Esophagus muscularis mucosa (tissue), 4 donors: ENCODE results near the gene PSMD13. TPM values are rescaled to one million over a fixed set of nuclear protein-coding genes. Genes with fewer than 3 reads are reported as not detected.
A peak's percentile ranks its signal among the peaks of the same experiment; 100 is the strongest.

Experiments used
- DNase-seq: peaks from one replicate; pipeline ENCODE4 v3.0.0-alpha.2; 2017; ENCODE audit errors: extremely low spot score
- H3K27ac ChIP-seq, 4 donors: fragments of 200-600 bp; sonication (generic); replicated peaks in 1 of 4; 1 replicate in 3 of 4; 2 replicates in 1 of 4; pipeline ENCODE4 v1.5.1; 2016 to 2019; ENCODE audit warnings: mild to moderate bottlenecking in 1 of 4
- H3K27me3 ChIP-seq, 4 donors: fragments of 200-600 bp; sonication (generic); one replicate each; pipeline versions ENCODE4 v1.5.1 to v1.6.0; 2016 to 2019
- H3K36me3 ChIP-seq, 4 donors: fragments of 200-600 bp; sonication (generic); one replicate each; pipeline ENCODE4 v1.5.1; 2016 to 2019
- H3K4me1 ChIP-seq, 4 donors: fragments of 200-600 bp; sonication (generic); one replicate each; pipeline ENCODE4 v1.5.1; 2016 to 2019
- H3K4me3 ChIP-seq, 4 donors: fragments of 200-600 bp; sonication (generic); 1 replicate in 2 of 4; 2 replicates in 2 of 4; pipeline ENCODE4 v1.5.1; 2016 to 2019; ENCODE audit warnings: mild to moderate bottlenecking in 4 of 4, moderate library complexity in 1 of 4
- H3K9me3 ChIP-seq, 4 donors: fragments of 200-600 bp; sonication (generic); 1 replicate in 3 of 4; 2 replicates in 1 of 4; pipeline ENCODE4 v1.5.1; 2016 to 2019
- CTCF ChIP-seq, 3 experiments: fragments of 200-600 bp in 2 of 3; fragments of 450-650 bp in 1 of 3; sonication (generic) in 2 of 3; IDR thresholded peaks; one replicate each; pipeline ENCODE4 v1.5.1; 2017 to 2019; ENCODE audit warnings: antibody characterized with exemption in 3 of 3, mild to moderate bottlenecking in 2 of 3, moderate library complexity in 1 of 3
- EP300 ChIP-seq: sonication (generic); formaldehyde crosslinking; IDR thresholded peaks from one replicate; pipeline ENCODE4 v1.6.1; 2017; ENCODE audit warnings: antibody characterized with exemption
- POLR2A ChIP-seq: fragments of 450-650 bp; IDR thresholded peaks from one replicate; pipeline ENCODE4 v1.6.1; 2017; ENCODE audit warnings: antibody characterized with exemption, moderate library complexity, mild to moderate bottlenecking, low read depth
- POLR2AphosphoS5 ChIP-seq, 2 donors: sonication (generic); formaldehyde crosslinking; IDR thresholded peaks; one replicate each; pipeline ENCODE4 v1.6.1; 2017; ENCODE audit warnings: antibody characterized with exemption in 2 of 2
- WGBS: methylation state at CpG from one replicate; pipeline ENCODE4 v1.1.5; 2018; 5-methylcytosine and 5-hydroxymethylcytosine counted together
- intact Hi-C: fragments of 100-400 bp; cut with DNase I; formaldehyde crosslinking; loops from one replicate; pipeline ENCODE4 v1.15.1; 2023
- total RNA-seq, 4 donors: library from RNA; depleted of rRNA; stranded (reverse); fragments of >200 nt; gene quantifications; one replicate each; pipeline versions ENCODE4 v1.1.0 to v1.2.1, GENCODE V29; 2016

The PSMD13 gene
- total RNA-seq, 4 donors from 2014 or later = 86.4 to 124 (median 94.1) TPM

GRCh38 chr11:208181-208916, 28.4 kb upstream of the PSMD13 start:
- peaks cover 41 to 77% (median 59%) of the 10 kb centered on the region in 4 donors for H3K4me1 ChIP-seq
- intact Hi-C loops = loop anchor here (10.0 kb wide), 1 partner anchor 156 kb away; the partner anchor contains the start of gene B4GALNT4
- DNase-seq = peak; percentile 93
- under 1% methylated on average over 24 of the region's 57 CpGs for WGBS
- TF ChIP-seq POLR2AphosphoS5 (IDR thresholded peaks at IDR 0.05) (peak; percentile 83 to 89), EP300 (no peak), POLR2A (peak; percentile 88), CTCF (IDR thresholded peaks at IDR 0.05) (peak in 1 of 3 experiments; percentile 25)
- peak overlapping the region; percentile 81 to 99 (median 86) for H3K4me3 ChIP-seq
- no peaks in the 10 kb centered on the region for H3K27me3 ChIP-seq
- H3K36me3 ChIP-seq = peaks cover 38 to 68% (median 63%) of the 10 kb centered on the region in 4 donors
- H3K27ac ChIP-seq = peak overlapping the region; percentile 96 to 99 (median 98)
- no peaks in the 10 kb centered on the region for H3K9me3 ChIP-seq

GRCh38 chr11:208917-209260, 27.9 kb upstream of the PSMD13 start:
- Histone ChIP-seq H3K27ac (peak overlapping the region; percentile 96 to 99 (median 98)), H3K9me3 (no peaks in the 10 kb centered on the region), H3K4me1 (peaks cover 41 to 71% (median 53%) of the 10 kb centered on the region in 4 donors), H3K36me3 (peaks cover 42 to 68% (median 63%) of the 10 kb centered on the region in 4 donors), H3K4me3 (peak overlapping the region; percentile 81 to 99 (median 86)), H3K27me3 (no peaks in the 10 kb centered on the region)
- DNase-seq = no peak
- 0% methylated on average over 19 of the region's 26 CpGs for WGBS
- intact Hi-C loops = loop anchor here (10.0 kb wide), 1 partner anchor 156 kb away; the partner anchor contains the start of gene B4GALNT4
- TF ChIP-seq POLR2A (no peak), CTCF (IDR thresholded peaks at IDR 0.05) (no peak), POLR2AphosphoS5 (IDR thresholded peaks at IDR 0.05) (no peak), EP300 (no peak)

- 64% methylated on average over 20 of the region's 29 CpGs for WGBS
- H3K27me3 ChIP-seq = no peaks in the 10 kb centered on the region
- peak overlapping the region; percentile 81 to 99 (median 86) for H3K4me3 ChIP-seq
- no peak for DNase-seq
- peak in 1 of 2 donors; percentile 9 for TF ChIP-seq POLR2AphosphoS5 (IDR thresholded peaks at IDR 0.05)
- TF ChIP-seq EP300 = no peak
- intact Hi-C loops = loop anchor here (10.0 kb wide), 1 partner anchor 155 kb away; the partner anchor contains the start of gene B4GALNT4
- H3K4me1 ChIP-seq = peaks cover 41 to 65% (median 47%) of the 10 kb centered on the region in 4 donors
- H3K36me3 ChIP-seq = peaks cover 48 to 68% (median 63%) of the 10 kb centered on the region in 4 donors
- H3K9me3 ChIP-seq = no peaks in the 10 kb centered on the region
- H3K27ac ChIP-seq = peak overlapping the region; percentile 96 to 99 (median 98)
Measured at GRCh38 chr11:209275-210121, 27.3 kb upstream of the PSMD13 start.

- H3K9me3 ChIP-seq = no peaks in the 10 kb centered on the region
- intact Hi-C loops = no loop called here
- no peaks in the 10 kb centered on the region for H3K27me3 ChIP-seq
- peaks cover 49 to 68% (median 63%) of the 10 kb centered on the region in 4 donors for H3K36me3 ChIP-seq
- no peak for DNase-seq
- WGBS = 85% methylated on average over 8 of the region's 9 CpGs
- H3K4me3 ChIP-seq = peak overlapping the region; percentile 81 to 99 (median 86)
- peaks cover 37 to 57% (median 40%) of the 10 kb centered on the region in 4 donors for H3K4me1 ChIP-seq
- H3K27ac ChIP-seq = peak overlapping the region; percentile 96 to 99 (median 98)
- TF ChIP-seq EP300 = no peak
- no peak for TF ChIP-seq POLR2AphosphoS5 (IDR thresholded peaks at IDR 0.05)
Measured at GRCh38 chr11:210122-210802, 26.5 kb upstream of the PSMD13 start.

- no peak for TF ChIP-seq POLR2A
- no peak for TF ChIP-seq CTCF (IDR thresholded peaks at IDR 0.05)
- TF ChIP-seq POLR2AphosphoS5 (IDR thresholded peaks at IDR 0.05) = no peak
- TF ChIP-seq EP300 = no peak
- H3K36me3 ChIP-seq = peaks cover 49 to 68% (median 65%) of the 10 kb centered on the region in 4 donors
- WGBS = 94% methylated on average over 5 of the region's 5 CpGs
- intact Hi-C loops = no loop called here
- no peak for DNase-seq
- peaks cover 31 to 52% (median 35%) of the 10 kb centered on the region in 4 donors for H3K4me1 ChIP-seq
- H3K27me3 ChIP-seq = no peaks in the 10 kb centered on the region
- no peaks in the 10 kb centered on the region for H3K9me3 ChIP-seq
- H3K27ac ChIP-seq = peak overlapping the region; percentile 96 to 99 (median 98)
- no peak overlapping the region for H3K4me3 ChIP-seq
Measured at GRCh38 chr11:210803-211180, 26.0 kb upstream of the PSMD13 start.
